ENCODE results near the gene TAF1.
A peak's percentile ranks its signal among the peaks of the same experiment; 100 is the strongest.
"Not testable (repeated sequence)": the region's sequence is repeated elsewhere in the genome, so short reads cannot be mapped to it uniquely, and the experiment has no call there.

Gene TAF1

GRCh38 chrX:71466979-71467523 lies 100.9 kb downstream of the TAF1 start:
- no peak for DNase-seq (ENCODE audit: insufficient read length, low spot score)
- FAIRE-seq, result no peak
- TF ChIP-seq POLR2AphosphoS5 (IDR thresholded peaks at IDR 0.05; ENCODE audit: low read depth, low read length), result no peak
- TF ChIP-seq SPI1 (IDR thresholded peaks at IDR 0.05; ENCODE audit: low read depth, low read length), result no peak
- no peak for TF ChIP-seq POU2F2 (IDR thresholded peaks at IDR 0.05; ENCODE audit: low read depth, low read length)
- TF ChIP-seq PAX5 (IDR thresholded peaks at IDR 0.05; ENCODE audit: insufficient read depth, low read length, severe bottlenecking), result no peak
- TF ChIP-seq POLR2A (IDR thresholded peaks at IDR 0.05; ENCODE audit: low read depth, low read length), result no peak
- TF ChIP-seq TAF1 (IDR thresholded peaks at IDR 0.05; ENCODE audit: low read depth, low read length), result no peak

GRCh38 chrX:71475785-71476540 lies 109.8 kb downstream of the TAF1 start:
- FAIRE-seq, result no peak
- DNase-seq (ENCODE audit: insufficient read length, low spot score), result no peak
- no peak for TF ChIP-seq TAF1 (IDR thresholded peaks at IDR 0.05; ENCODE audit: low read depth, low read length)
- no peak for TF ChIP-seq POLR2AphosphoS5 (IDR thresholded peaks at IDR 0.05; ENCODE audit: low read depth, low read length)
- TF ChIP-seq PAX5 (IDR thresholded peaks at IDR 0.05; ENCODE audit: insufficient read depth, low read length, severe bottlenecking), result no peak
- TF ChIP-seq SPI1 (IDR thresholded peaks at IDR 0.05; ENCODE audit: low read depth, low read length), result no peak
- TF ChIP-seq POLR2A (IDR thresholded peaks at IDR 0.05; ENCODE audit: low read depth, low read length), result no peak
- TF ChIP-seq POU2F2 (IDR thresholded peaks at IDR 0.05; ENCODE audit: low read depth, low read length), result no peak

- FAIRE-seq (peak; percentile 62), DNase-seq (ENCODE audit: insufficient read length, low spot score) (no peak)
- peak; percentile 20; the same call in 1 of the 2 replicates for TF ChIP-seq SPI1 (IDR thresholded peaks at IDR 0.05; ENCODE audit: low read depth, low read length)
- TF ChIP-seq PAX5 (IDR thresholded peaks at IDR 0.05; ENCODE audit: insufficient read depth, low read length, severe bottlenecking), result no peak
- no peak for TF ChIP-seq TAF1 (IDR thresholded peaks at IDR 0.05; ENCODE audit: low read depth, low read length)
- no peak for TF ChIP-seq POLR2A (IDR thresholded peaks at IDR 0.05; ENCODE audit: low read depth, low read length)
- TF ChIP-seq POLR2AphosphoS5 (IDR thresholded peaks at IDR 0.05; ENCODE audit: low read depth, low read length), result no peak
- no peak for TF ChIP-seq POU2F2 (IDR thresholded peaks at IDR 0.05; ENCODE audit: low read depth, low read length)
Observed at GRCh38 chrX:71482228-71482958, 116.2 kb downstream of the TAF1 start.

- DNase-seq (ENCODE audit: insufficient read length, low spot score) (no peak), FAIRE-seq (no peak)
- TF ChIP-seq PAX5 (IDR thresholded peaks at IDR 0.05; ENCODE audit: insufficient read depth, low read length, severe bottlenecking) (no peak), SPI1 (IDR thresholded peaks at IDR 0.05; ENCODE audit: low read depth, low read length) (no peak), TAF1 (IDR thresholded peaks at IDR 0.05; ENCODE audit: low read depth, low read length) (no peak), POLR2AphosphoS5 (IDR thresholded peaks at IDR 0.05; ENCODE audit: low read depth, low read length) (no peak), POU2F2 (IDR thresholded peaks at IDR 0.05; ENCODE audit: low read depth, low read length) (no peak), POLR2A (IDR thresholded peaks at IDR 0.05; ENCODE audit: low read depth, low read length) (no peak)
Observed at GRCh38 chrX:71487814-71488213, 121.7 kb downstream of the TAF1 start.

GRCh38 chrX:71489540-71489939 lies 123.4 kb downstream of the TAF1 start:
- TF ChIP-seq POU2F2 (IDR thresholded peaks at IDR 0.05; ENCODE audit: low read depth, low read length), result no peak
- no peak for TF ChIP-seq SPI1 (IDR thresholded peaks at IDR 0.05; ENCODE audit: low read depth, low read length)
- TF ChIP-seq POLR2AphosphoS5 (IDR thresholded peaks at IDR 0.05; ENCODE audit: low read depth, low read length), result no peak
- TF ChIP-seq TAF1 (IDR thresholded peaks at IDR 0.05; ENCODE audit: low read depth, low read length), result no peak
- TF ChIP-seq POLR2A (IDR thresholded peaks at IDR 0.05; ENCODE audit: low read depth, low read length), result no peak
- no peak for TF ChIP-seq PAX5 (IDR thresholded peaks at IDR 0.05; ENCODE audit: insufficient read depth, low read length, severe bottlenecking)
- DNase-seq (ENCODE audit: insufficient read length, low spot score), result no peak
- no peak for FAIRE-seq

GRCh38 chrX:71492231-71493065 lies 126.3 kb downstream of the TAF1 start:
- no peak for TF ChIP-seq POU2F2 (IDR thresholded peaks at IDR 0.05; ENCODE audit: low read depth, low read length)
- TF ChIP-seq POLR2AphosphoS5 (IDR thresholded peaks at IDR 0.05; ENCODE audit: low read depth, low read length), result no peak
- TF ChIP-seq SPI1 (IDR thresholded peaks at IDR 0.05; ENCODE audit: low read depth, low read length), result no peak
- no peak for DNase-seq (ENCODE audit: insufficient read length, low spot score)
- no peak for FAIRE-seq

- DNase-seq (ENCODE audit: insufficient read length, low spot score) (no peak), FAIRE-seq (no peak)
- TF ChIP-seq POU2F2 (IDR thresholded peaks at IDR 0.05; ENCODE audit: low read depth, low read length), result no peak
- no peak for TF ChIP-seq POLR2AphosphoS5 (IDR thresholded peaks at IDR 0.05; ENCODE audit: low read depth, low read length)
- no peak for TF ChIP-seq SPI1 (IDR thresholded peaks at IDR 0.05; ENCODE audit: low read depth, low read length)
- no peak for TF ChIP-seq TAF1 (IDR thresholded peaks at IDR 0.05; ENCODE audit: low read depth, low read length)
- TF ChIP-seq PAX5 (IDR thresholded peaks at IDR 0.05; ENCODE audit: insufficient read depth, low read length, severe bottlenecking), result no peak
- no peak for TF ChIP-seq POLR2A (IDR thresholded peaks at IDR 0.05; ENCODE audit: low read depth, low read length)
Observed at GRCh38 chrX:71493111-71493613, 127.0 kb downstream of the TAF1 start.

GRCh38 chrX:71495979-71496378 lies 129.8 kb downstream of the TAF1 start:
- DNase-seq (ENCODE audit: insufficient read length, low spot score); FAIRE-seq: not testable (repeated sequence)

- FAIRE-seq (no peak), DNase-seq (ENCODE audit: insufficient read length, low spot score) (no peak)
- TF ChIP-seq POU2F2 (IDR thresholded peaks at IDR 0.05; ENCODE audit: low read depth, low read length), result no peak
- TF ChIP-seq POLR2A (IDR thresholded peaks at IDR 0.05; ENCODE audit: low read depth, low read length), result no peak
- no peak for TF ChIP-seq PAX5 (IDR thresholded peaks at IDR 0.05; ENCODE audit: insufficient read depth, low read length, severe bottlenecking)
Observed at GRCh38 chrX:71496476-71496875, 130.3 kb downstream of the TAF1 start.

- DNase-seq (ENCODE audit: insufficient read length, low spot score); FAIRE-seq: not testable (repeated sequence)
Observed at GRCh38 chrX:71502080-71502479, 135.9 kb downstream of the TAF1 start.

All from GM12891 (cell line).